Activated CD8-positive, alpha-beta memory T cell treated with anti-CD3 and anti-CD28 coated beads, Interleukin-2, amount 50 U/mL, for 1 hour (primary cell): ENCODE measurements around the gene PFDN2.
"Not testable (repeated sequence)": the region's sequence is repeated elsewhere in the genome, so short reads cannot be mapped to it uniquely, and the experiment has no call there.

Source experiments
- DNase-seq: peaks from one replicate; pipeline ENCODE4 v3.0.0-alpha.2; 2020; ENCODE audit errors: extremely low read depth

The PFDN2 gene

GRCh38 chr1:161080441-161081405 lies 37.1 kb downstream of the PFDN2 start:
- DNase-seq, result no peak

GRCh38 chr1:161079436-161080110 lies 38.3 kb downstream of the PFDN2 start:
- DNase-seq, result no peak

GRCh38 chr1:161077426-161077825 lies 40.4 kb downstream of the PFDN2 start:
- no peak for DNase-seq

- no peak for DNase-seq
Measured at GRCh38 chr1:161076410-161076809, 41.4 kb downstream of the PFDN2 start.

GRCh38 chr1:161074676-161075368 lies 43.0 kb downstream of the PFDN2 start:
- no peak for DNase-seq

- no peak for DNase-seq
Measured at GRCh38 chr1:161073474-161074121, 44.2 kb downstream of the PFDN2 start.

GRCh38 chr1:161072751-161073449 lies 44.9 kb downstream of the PFDN2 start:
- no peak for DNase-seq

GRCh38 chr1:161071886-161072371 lies 45.9 kb downstream of the PFDN2 start:
- no peak for DNase-seq

- no peak for DNase-seq
Measured at GRCh38 chr1:161070761-161071160, 47.1 kb downstream of the PFDN2 start.

- peak; percentile 65 for DNase-seq
Measured at GRCh38 chr1:161069731-161070270, 48.0 kb downstream of the PFDN2 start, which contains the start of gene ARHGAP30. TSS of gene ARHGAP30 (minus strand) at chr1:161069891. CDS start at chr1:161069624, 267 bp downstream.

GRCh38 chr1:161069241-161069640 lies 48.6 kb downstream of the PFDN2 start:
- DNase-seq, result no peak

GRCh38 chr1:161068306-161069234 lies 49.3 kb downstream of the PFDN2 start:
- peak; percentile 77 for DNase-seq

- no peak for DNase-seq
Measured at GRCh38 chr1:161066694-161067093, 51.1 kb downstream of the PFDN2 start.

- DNase-seq, result not testable (repeated sequence)
Measured at GRCh38 chr1:161065681-161066080, 52.2 kb downstream of the PFDN2 start.

GRCh38 chr1:161063936-161064335 lies 53.9 kb downstream of the PFDN2 start:
- DNase-seq, result not testable (repeated sequence)

GRCh38 chr1:161061419-161061818 lies 56.4 kb downstream of the PFDN2 start:
- no peak for DNase-seq

- no peak for DNase-seq
Measured at GRCh38 chr1:161059293-161059692, 58.5 kb downstream of the PFDN2 start.

- DNase-seq, result no peak
Measured at GRCh38 chr1:161054805-161055204, 63.0 kb downstream of the PFDN2 start.

GRCh38 chr1:161054232-161054631 lies 63.6 kb downstream of the PFDN2 start:
- no peak for DNase-seq
